Liver (tissue), 9 donors: ENCODE results near the gene SLC39A3. TPM values are rescaled to one million over a fixed set of nuclear protein-coding genes. Genes with fewer than 3 reads are reported as not detected.

Experiments
- DNase-seq: peaks from one replicate; pipeline ENCODE4 v3.0.0-alpha.2; 2017; ENCODE audit warnings: low spot score
- H3K27ac ChIP-seq, 2 donors: one replicate each; pipeline ENCODE4 v1.7.0; 2013; ENCODE audit warnings: inconsistent platforms in 2 of 2, low read length in 2 of 2, control low read depth in 1 of 2, low read depth in 1 of 2, mild to moderate bottlenecking in 1 of 2
- H3K27me3 ChIP-seq, 4 donors: one replicate each; pipeline versions ENCODE4 v1.6.1 to v1.7.0; 2013; ENCODE audit warnings: low read length in 3 of 4, inconsistent platforms in 1 of 4, mild to moderate bottlenecking in 1 of 4, moderate library complexity in 1 of 4; ENCODE audit not compliant: control insufficient read depth in 4 of 4, insufficient read depth in 4 of 4
- H3K36me3 ChIP-seq, 4 donors: one replicate each; pipeline versions ENCODE4 v1.6.1 to v1.7.0; 2013; ENCODE audit warnings: low read length in 3 of 4, mild to moderate bottlenecking in 3 of 4, low read depth in 1 of 4, moderate library complexity in 1 of 4; ENCODE audit not compliant: control insufficient read depth in 4 of 4, insufficient read depth in 3 of 4
- H3K4me1 ChIP-seq, 4 donors: one replicate each; pipeline versions ENCODE4 v1.6.1 to v1.7.0; 2013; ENCODE audit warnings: low read length in 3 of 4, mild to moderate bottlenecking in 3 of 4, moderate library complexity in 1 of 4; ENCODE audit not compliant: control insufficient read depth in 4 of 4, insufficient read depth in 4 of 4
- H3K4me3 ChIP-seq, 3 donors: one replicate each; pipeline versions ENCODE4 v1.6.1 to v1.7.0; 2013; ENCODE audit warnings: low read length in 3 of 3, control low read depth in 1 of 3, low read depth in 1 of 3, mild to moderate bottlenecking in 1 of 3
- H3K9ac ChIP-seq, 2 donors: one replicate each; pipeline ENCODE4 v1.7.0; 2013; ENCODE audit warnings: low read length in 2 of 2, mild to moderate bottlenecking in 2 of 2, moderate library complexity in 2 of 2, control low read depth in 1 of 2, low read depth in 1 of 2
- H3K9me3 ChIP-seq, 4 donors: one replicate each; pipeline versions ENCODE4 v1.6.1 to v1.7.0; 2013; ENCODE audit warnings: low read length in 3 of 4; ENCODE audit not compliant: control insufficient read depth in 4 of 4
- EGR1 ChIP-seq, 2 donors: IDR thresholded peaks; 2 replicates each; pipeline ENCODE4 v1.6.1; 2016 to 2018; ENCODE audit warnings: antibody characterized with exemption in 2 of 2, low read depth in 2 of 2
- FOXA1 ChIP-seq: IDR thresholded peaks from 2 replicates; pipeline ENCODE4 v1.6.1; 2016; ENCODE audit warnings: antibody characterized with exemption
- FOXA2 ChIP-seq: IDR thresholded peaks from 2 replicates; pipeline ENCODE4 v1.6.1; 2016; ENCODE audit warnings: antibody characterized with exemption
- GABPA ChIP-seq, 2 donors: IDR thresholded peaks in 1 of 2; conservative IDR thresholded peaks in 1 of 2; 2 replicates each; pipeline ENCODE4 v1.6.1; 2016; ENCODE audit warnings: antibody characterized with exemption in 2 of 2, mild to moderate bottlenecking in 1 of 2, moderate library complexity in 1 of 2
- HNF4A ChIP-seq, 2 donors: conservative IDR thresholded peaks; 2 replicates each; pipeline ENCODE4 v1.6.1; 2016; ENCODE audit warnings: antibody characterized with exemption in 2 of 2, mild to moderate bottlenecking in 2 of 2
- HNF4G ChIP-seq: IDR thresholded peaks from 2 replicates; pipeline ENCODE4 v1.6.1; 2016; ENCODE audit warnings: antibody characterized with exemption
- JUND ChIP-seq, 2 donors: IDR thresholded peaks; 2 replicates each; pipeline ENCODE4 v1.6.1; 2016; ENCODE audit warnings: antibody characterized with exemption in 2 of 2
- NR2F2 ChIP-seq: IDR thresholded peaks from 2 replicates; pipeline ENCODE4 v1.6.1; 2016; ENCODE audit warnings: antibody characterized with exemption
- RAD21 ChIP-seq, 2 donors: IDR thresholded peaks; 2 replicates each; pipeline ENCODE4 v1.6.1; 2016; ENCODE audit warnings: antibody characterized with exemption in 2 of 2, mild to moderate bottlenecking in 2 of 2
- RXRA ChIP-seq, 2 donors: IDR thresholded peaks; 2 replicates each; pipeline ENCODE4 v1.6.1; 2017 to 2018; ENCODE audit warnings: antibody characterized with exemption in 2 of 2, mild to moderate bottlenecking in 1 of 2
- SP1 ChIP-seq: IDR thresholded peaks from 2 replicates; pipeline ENCODE4 v1.6.1; 2018; ENCODE audit warnings: antibody characterized with exemption, mild to moderate bottlenecking
- YY1 ChIP-seq: IDR thresholded peaks from 2 replicates; pipeline ENCODE4 v1.6.1; 2016; ENCODE audit warnings: antibody characterized with exemption, mild to moderate bottlenecking
- WGBS: extraction: QIAGEN DNeasy Blood & Tissue Kit; methylation state at CpG from one replicate; pipeline ENCODE4 v1.1.7; 2013; 5-methylcytosine and 5-hydroxymethylcytosine counted together
- polyA plus RNA-seq, 2 donors: library from polyadenylated mRNA; stranded (reverse) in 1 of 2; unstranded in 1 of 2; fragments of 200-250 nt in 1 of 2; fragments of >200 nt in 1 of 2; fragmentation: Nextera tagmentation in 1 of 2; extraction: Ambion mirVana in 1 of 2; gene quantifications; one replicate each; pipeline versions ENCODE4 v1.2.1 to v1.2.3, GENCODE V29; 2013 to 2015
- total RNA-seq, 2 donors: library from RNA; depleted of rRNA; stranded (reverse); fragments of >200 nt; gene quantifications; one replicate each; pipeline ENCODE4 v1.2.3, GENCODE V29; 2014
- TF ChIP-seq, protein P1 (sequence below): fragments of 150-350 bp; IDR thresholded peaks from 2 replicates; pipeline ENCODE4 v1.5.1; 2017; ENCODE audit warnings: improper control_type of control experiment, low read depth, low read length; ENCODE audit not compliant: missing input control
- TF ChIP-seq, protein P2 (sequence below): IDR thresholded peaks from 2 replicates; pipeline ENCODE4 v1.6.1; 2016; ENCODE audit warnings: antibody characterized with exemption
- TF ChIP-seq, protein P3 (sequence below): IDR thresholded peaks from 2 replicates; pipeline ENCODE4 v1.6.1; 2016; ENCODE audit warnings: antibody characterized with exemption, mild to moderate bottlenecking
- donor health status: healthy.
- donor health status: healthy.
- donor health status: healthy.
- donor health status: healthy.
- donor health status: healthy.

SLC39A3 gene
- total and polyA plus RNA-seq, 4 donors, result 19.8 to 29.0 (median 24.2) TPM

DNA sequence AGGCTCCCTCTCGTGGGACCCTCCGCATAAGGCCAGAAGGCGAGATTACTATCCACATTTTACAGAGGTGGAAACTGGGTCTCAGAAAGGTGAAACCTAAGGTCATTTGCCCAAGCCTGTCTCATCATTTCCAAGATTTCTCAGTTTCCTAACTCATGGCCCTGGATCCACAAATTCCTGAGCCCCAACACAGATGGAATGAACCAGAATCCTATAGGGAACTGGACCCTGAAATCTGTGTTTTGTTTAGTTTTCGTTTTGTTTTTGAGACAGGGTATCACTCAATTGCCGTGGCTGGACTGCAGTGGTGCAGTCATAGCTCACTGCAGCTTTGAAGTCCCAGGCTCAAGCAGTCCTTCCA is 36.8 kb downstream of the SLC39A3 start:
- no peak overlapping the region for H3K9ac ChIP-seq
- no peaks in the 10 kb centered on the region for H3K9me3 ChIP-seq
- whole genome bisulfite sequencing, result 81% methylated on average over 5 of the region's 5 CpGs
- no peak overlapping the region for H3K27ac ChIP-seq
- TF ChIP-seq HNF4G (no peak), RXRA (IDR thresholded peaks at IDR 0.05) (no peak), GABPA (IDR thresholded peaks at IDR 0.05 in 1 of 2, conservative IDR thresholded peaks at IDR 0.05 in 1 of 2) (no peak), RAD21 (IDR thresholded peaks at IDR 0.05) (no peak), EGR1 (IDR thresholded peaks at IDR 0.05; ENCODE audit: low read depth in 2 of 2) (no peak), FOXA1 (no peak), NR2F2 (no peak), HNF4A (conservative IDR thresholded peaks at IDR 0.05) (no peak), JUND (IDR thresholded peaks at IDR 0.05) (no peak)
- TF ChIP-seq, protein P1, sequence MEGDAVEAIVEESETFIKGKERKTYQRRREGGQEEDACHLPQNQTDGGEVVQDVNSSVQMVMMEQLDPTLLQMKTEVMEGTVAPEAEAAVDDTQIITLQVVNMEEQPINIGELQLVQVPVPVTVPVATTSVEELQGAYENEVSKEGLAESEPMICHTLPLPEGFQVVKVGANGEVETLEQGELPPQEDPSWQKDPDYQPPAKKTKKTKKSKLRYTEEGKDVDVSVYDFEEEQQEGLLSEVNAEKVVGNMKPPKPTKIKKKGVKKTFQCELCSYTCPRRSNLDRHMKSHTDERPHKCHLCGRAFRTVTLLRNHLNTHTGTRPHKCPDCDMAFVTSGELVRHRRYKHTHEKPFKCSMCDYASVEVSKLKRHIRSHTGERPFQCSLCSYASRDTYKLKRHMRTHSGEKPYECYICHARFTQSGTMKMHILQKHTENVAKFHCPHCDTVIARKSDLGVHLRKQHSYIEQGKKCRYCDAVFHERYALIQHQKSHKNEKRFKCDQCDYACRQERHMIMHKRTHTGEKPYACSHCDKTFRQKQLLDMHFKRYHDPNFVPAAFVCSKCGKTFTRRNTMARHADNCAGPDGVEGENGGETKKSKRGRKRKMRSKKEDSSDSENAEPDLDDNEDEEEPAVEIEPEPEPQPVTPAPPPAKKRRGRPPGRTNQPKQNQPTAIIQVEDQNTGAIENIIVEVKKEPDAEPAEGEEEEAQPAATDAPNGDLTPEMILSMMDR, result no peak
- TF ChIP-seq, protein P2, sequence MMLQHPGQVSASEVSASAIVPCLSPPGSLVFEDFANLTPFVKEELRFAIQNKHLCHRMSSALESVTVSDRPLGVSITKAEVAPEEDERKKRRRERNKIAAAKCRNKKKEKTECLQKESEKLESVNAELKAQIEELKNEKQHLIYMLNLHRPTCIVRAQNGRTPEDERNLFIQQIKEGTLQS, result no peak
- no peak overlapping the region for H3K4me3 ChIP-seq
- no peak for DNase-seq
- no peaks in the 10 kb centered on the region for H3K36me3 ChIP-seq
- no peaks in the 10 kb centered on the region for H3K27me3 ChIP-seq
- peaks cover 2 to 7% (median 4%) of the 10 kb centered on the region in 4 donors for H3K4me1 ChIP-seq

DNA sequence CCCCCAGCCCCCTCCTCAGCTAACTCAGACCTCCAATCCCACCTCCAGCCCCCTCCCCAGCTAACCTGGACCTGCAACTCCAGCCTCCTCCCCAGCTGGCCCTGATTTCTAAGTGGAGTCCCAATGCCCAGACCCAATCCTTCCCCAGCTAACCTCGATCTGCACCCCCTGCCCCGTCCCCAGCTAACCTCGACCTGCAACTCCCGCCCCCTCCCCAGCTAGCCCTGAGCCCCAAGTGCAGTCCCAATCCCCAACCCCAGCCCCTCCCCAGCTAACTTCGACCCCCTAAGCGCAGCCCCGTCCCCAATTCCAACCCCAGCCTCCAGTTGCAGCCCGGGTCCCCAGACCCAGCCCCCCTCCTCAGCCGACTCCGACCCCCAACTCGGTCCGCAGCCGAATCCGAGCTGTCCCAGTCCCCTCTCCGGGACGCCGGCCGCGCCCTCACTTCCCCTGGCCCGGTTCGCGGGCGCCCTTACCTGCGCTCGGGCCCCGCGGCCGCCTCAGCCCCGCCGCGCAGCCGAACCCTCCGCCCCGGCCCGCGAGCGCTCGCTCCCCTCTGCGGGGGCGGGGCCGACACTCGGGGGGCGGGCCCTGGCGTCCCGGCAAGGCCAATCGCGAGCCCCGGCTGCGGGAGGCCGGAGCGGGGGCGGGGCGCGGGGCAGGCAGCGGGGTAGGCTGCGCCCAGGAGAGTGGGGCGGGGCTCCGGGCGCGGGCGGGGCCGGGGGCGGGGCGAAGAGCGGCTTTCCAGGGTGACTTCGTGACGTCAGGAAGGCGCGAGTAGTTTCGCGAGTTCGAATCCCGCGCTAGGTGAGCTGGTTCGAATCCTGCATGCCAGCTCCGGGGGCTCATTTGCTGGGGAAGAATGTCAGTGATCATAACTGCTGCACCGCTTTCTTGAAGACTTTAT is 37.4 kb downstream of the SLC39A3 start, which contains the start of gene GNG7:
Gene GNG7, minus strand, starts transcription at position 525 of the 907 bp plus-strand sequence. CDS start 182,006 bp downstream, outside the sequence.
- H3K4me1 ChIP-seq, result peaks cover 2 to 7% (median 4%) of the 10 kb centered on the region in 4 donors
- H3K9me3 ChIP-seq, result no peaks in the 10 kb centered on the region
- no peak within 1 kb of the TSS for H3K9ac ChIP-seq
- WGBS, result 3% methylated on average over 77 of the region's 77 CpGs
- peak within 1 kb of the TSS in 2 of 3 donors; percentile 68 to 87 for H3K4me3 ChIP-seq
- H3K27me3 ChIP-seq, result no peaks in the 10 kb centered on the region
- H3K36me3 ChIP-seq, result no peaks in the 10 kb centered on the region
- peak; percentile 97 for DNase-seq
- TF ChIP-seq RAD21 (IDR thresholded peaks at IDR 0.05) (no peak), FOXA2 (no peak), FOXA1 (no peak), GABPA (IDR thresholded peaks at IDR 0.05 in 1 of 2, conservative IDR thresholded peaks at IDR 0.05 in 1 of 2) (no peak), YY1 (no peak), SP1 (no peak), HNF4A (conservative IDR thresholded peaks at IDR 0.05) (no peak), JUND (IDR thresholded peaks at IDR 0.05) (no peak)
- TF ChIP-seq, protein P3, sequence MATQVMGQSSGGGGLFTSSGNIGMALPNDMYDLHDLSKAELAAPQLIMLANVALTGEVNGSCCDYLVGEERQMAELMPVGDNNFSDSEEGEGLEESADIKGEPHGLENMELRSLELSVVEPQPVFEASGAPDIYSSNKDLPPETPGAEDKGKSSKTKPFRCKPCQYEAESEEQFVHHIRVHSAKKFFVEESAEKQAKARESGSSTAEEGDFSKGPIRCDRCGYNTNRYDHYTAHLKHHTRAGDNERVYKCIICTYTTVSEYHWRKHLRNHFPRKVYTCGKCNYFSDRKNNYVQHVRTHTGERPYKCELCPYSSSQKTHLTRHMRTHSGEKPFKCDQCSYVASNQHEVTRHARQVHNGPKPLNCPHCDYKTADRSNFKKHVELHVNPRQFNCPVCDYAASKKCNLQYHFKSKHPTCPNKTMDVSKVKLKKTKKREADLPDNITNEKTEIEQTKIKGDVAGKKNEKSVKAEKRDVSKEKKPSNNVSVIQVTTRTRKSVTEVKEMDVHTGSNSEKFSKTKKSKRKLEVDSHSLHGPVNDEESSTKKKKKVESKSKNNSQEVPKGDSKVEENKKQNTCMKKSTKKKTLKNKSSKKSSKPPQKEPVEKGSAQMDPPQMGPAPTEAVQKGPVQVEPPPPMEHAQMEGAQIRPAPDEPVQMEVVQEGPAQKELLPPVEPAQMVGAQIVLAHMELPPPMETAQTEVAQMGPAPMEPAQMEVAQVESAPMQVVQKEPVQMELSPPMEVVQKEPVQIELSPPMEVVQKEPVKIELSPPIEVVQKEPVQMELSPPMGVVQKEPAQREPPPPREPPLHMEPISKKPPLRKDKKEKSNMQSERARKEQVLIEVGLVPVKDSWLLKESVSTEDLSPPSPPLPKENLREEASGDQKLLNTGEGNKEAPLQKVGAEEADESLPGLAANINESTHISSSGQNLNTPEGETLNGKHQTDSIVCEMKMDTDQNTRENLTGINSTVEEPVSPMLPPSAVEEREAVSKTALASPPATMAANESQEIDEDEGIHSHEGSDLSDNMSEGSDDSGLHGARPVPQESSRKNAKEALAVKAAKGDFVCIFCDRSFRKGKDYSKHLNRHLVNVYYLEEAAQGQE, result no peak
- H3K27ac ChIP-seq, result no peak within 1 kb of the TSS
